ENCODE measurements around the gene WDR46.
"Not testable (repeated sequence)": the region's sequence is repeated elsewhere in the genome, so short reads cannot be mapped to it uniquely, and the experiment has no call there.

WDR46 gene

DNA sequence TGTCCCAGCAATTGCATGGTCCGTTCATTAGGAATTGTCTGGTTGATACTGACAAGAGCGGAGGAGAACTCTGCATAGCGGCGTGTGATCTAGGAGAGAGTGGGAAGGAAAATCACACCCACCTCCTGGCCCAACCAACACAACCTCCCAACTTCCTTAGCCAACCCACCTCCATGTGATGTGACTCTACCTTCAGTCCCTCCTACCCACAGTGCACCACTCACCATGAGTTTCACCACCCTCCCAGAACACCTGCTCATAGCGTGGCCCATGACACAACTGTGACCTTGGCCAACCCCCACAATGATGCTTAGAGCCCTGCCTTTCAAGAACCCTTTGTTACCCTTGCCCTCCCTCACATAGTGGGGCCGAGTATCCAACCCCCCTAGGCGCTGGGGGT is 25.0 kb downstream of the WDR46 start:
- DNase-seq = no peak

GRCh38 chr6:33262490-33262889 is 26.5 kb downstream of the WDR46 start:
- not testable (repeated sequence) for DNase-seq

GRCh38 chr6:33259032-33259431 is 30.0 kb downstream of the WDR46 start:
- no peak for DNase-seq

- DNase-seq = no peak
Observed at GRCh38 chr6:33254591-33254990, 34.4 kb downstream of the WDR46 start.

DNA sequence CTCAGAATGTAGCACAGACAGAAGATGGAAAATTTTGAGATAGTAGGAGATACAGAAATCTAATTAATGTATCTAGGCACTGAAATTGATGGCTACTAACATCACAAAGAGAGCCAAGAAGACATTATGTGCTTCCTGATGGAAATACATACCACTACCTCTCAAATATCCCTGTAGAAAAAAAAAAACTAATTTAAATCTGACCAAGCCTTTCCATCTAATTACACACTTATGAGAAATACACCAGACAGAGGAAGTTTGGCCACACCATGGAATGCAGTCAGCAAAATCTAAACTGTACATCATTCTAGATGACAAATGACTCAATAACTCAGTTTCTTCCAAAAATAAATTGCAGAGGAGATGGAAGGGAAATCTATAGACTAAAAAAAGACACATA is 36.3 kb downstream of the WDR46 start:
- peak; percentile 69 for DNase-seq

GRCh38 chr6:33251395-33252012 is 37.5 kb downstream of the WDR46 start:
- peak; percentile 25 for DNase-seq

DNA sequence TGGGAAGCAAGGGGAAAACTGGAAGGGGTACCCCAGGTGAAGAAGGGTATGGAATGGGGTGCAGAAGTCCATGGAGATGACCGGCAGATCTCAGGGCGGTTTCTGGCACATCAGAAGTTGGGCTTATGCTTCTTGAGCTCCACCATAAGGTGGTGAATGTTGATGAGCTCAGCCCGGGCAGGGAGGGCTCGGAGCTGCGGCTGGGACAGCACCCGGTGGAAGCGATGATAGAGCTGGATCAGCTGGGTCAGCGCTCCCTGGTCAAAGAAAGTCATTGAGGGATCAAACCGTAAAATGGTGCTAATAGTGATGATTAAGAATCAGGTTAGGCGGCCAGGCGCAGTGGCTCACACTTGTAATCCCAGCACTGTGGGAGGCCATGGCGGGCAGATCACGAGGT is 38.3 kb downstream of the WDR46 start:
- DNase-seq = no peak

- peak; percentile 93 for DNase-seq
Observed at GRCh38 chr6:33249732-33250630, 39.1 kb downstream of the WDR46 start.

- peak; percentile 100 for DNase-seq
Observed at GRCh38 chr6:33248932-33249731, 39.9 kb downstream of the WDR46 start.

DNA sequence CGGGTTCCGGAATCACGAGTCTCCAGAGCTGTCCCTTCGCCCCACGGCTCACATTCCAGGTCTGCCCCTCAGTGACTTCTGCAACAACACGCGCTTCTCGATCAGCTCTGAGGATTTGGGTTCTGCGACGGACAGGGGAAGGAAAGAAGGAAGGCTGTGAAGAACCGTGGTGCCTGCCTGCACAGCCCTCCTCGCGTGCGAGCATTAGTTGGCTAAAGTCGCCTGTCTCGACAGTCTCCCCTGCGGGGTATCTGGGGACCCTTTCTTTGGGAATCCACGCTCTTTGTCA is 40.5 kb downstream of the WDR46 start:
- no peak for DNase-seq

- peak; percentile 80 for DNase-seq
Observed at GRCh38 chr6:33247977-33248642, 40.9 kb downstream of the WDR46 start.

- DNase-seq = no peak
Observed at GRCh38 chr6:33243476-33243875, 45.6 kb downstream of the WDR46 start.

- DNase-seq = no peak
Observed at GRCh38 chr6:33241968-33242367, 47.1 kb downstream of the WDR46 start.

- no peak for DNase-seq
Observed at GRCh38 chr6:33237741-33238140, 51.3 kb downstream of the WDR46 start.

- DNase-seq = no peak
Observed at GRCh38 chr6:33236852-33237251, 52.2 kb downstream of the WDR46 start.

DNA sequence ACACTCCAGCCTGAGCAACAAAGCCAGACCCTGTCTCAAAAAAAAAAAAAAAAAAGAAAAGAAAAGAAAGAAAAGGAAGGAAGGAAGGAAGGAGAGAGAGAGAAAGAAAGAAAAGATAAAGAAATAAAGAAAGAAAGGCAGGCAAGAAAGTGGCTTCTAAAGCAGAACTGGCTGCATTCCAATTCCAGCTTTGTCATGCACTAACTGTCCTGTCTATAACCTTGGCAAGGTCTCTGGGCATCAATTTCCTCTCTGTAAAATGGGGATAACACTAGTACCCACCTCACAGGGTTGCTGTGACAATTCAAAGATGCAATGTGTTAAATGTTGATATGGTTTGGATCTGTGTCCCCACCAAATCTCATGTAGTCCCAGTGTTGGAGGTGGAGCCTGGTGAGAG is 52.7 kb downstream of the WDR46 start:
- DNase-seq = no peak

GRCh38 chr6:33235221-33235634 is 53.8 kb downstream of the WDR46 start:
- no peak for DNase-seq

Measured in fibroblast of skin of back (primary cell).